Heart right ventricle (tissue), 16 donors: ENCODE measurements around the gene PLRG1. TPM values are rescaled to one million over a fixed set of nuclear protein-coding genes. Genes with fewer than 3 reads are reported as not detected.

Experiments used
- ATAC-seq, 8 donors: fragments of 200-7000 bp; cut with Tn5 transposase; one replicate each; pipeline ENCODE4 v1.9.1; 2020; ENCODE audit warnings: mild to moderate bottlenecking in 8 of 8, moderate library complexity in 8 of 8, moderate number of reproducible peaks in 1 of 8
- DNase-seq, 2 donors: peaks; one replicate each; pipeline ENCODE4 v3.0.0-alpha.2; 2020
- H3K27ac ChIP-seq, 10 donors: fragments of 200-600 bp; sonication (generic) in 2 of 10; one replicate each; pipeline versions ENCODE4 v1.5.0 to v1.8.0; 2020 to 2022; ENCODE audit warnings: mild to moderate bottlenecking in 3 of 10
- H3K27me3 ChIP-seq, 7 donors: fragments of 200-600 bp; one replicate each; pipeline ENCODE4 v1.8.0; 2021 to 2022; ENCODE audit warnings: mild to moderate bottlenecking in 2 of 7
- H3K36me3 ChIP-seq, 9 donors: fragments of 200-600 bp; sonication (generic) in 1 of 9; one replicate each; pipeline versions ENCODE4 v1.5.0 to v1.8.0; 2020 to 2022; ENCODE audit warnings: mild to moderate bottlenecking in 2 of 9
- H3K4me1 ChIP-seq, 9 donors: fragments of 200-600 bp; sonication (generic) in 1 of 9; one replicate each; pipeline versions ENCODE4 v1.5.0 to v1.8.0; 2020 to 2022; ENCODE audit warnings: mild to moderate bottlenecking in 4 of 9
- H3K4me3 ChIP-seq, 10 donors: fragments of 200-600 bp; sonication (generic) in 2 of 10; one replicate each; pipeline versions ENCODE4 v1.5.0 to v1.8.0; 2020 to 2022; ENCODE audit warnings: mild to moderate bottlenecking in 7 of 10, moderate library complexity in 2 of 10
- H3K9me3 ChIP-seq, 11 donors: fragments of 200-600 bp in 10 of 11; sonication (generic) in 2 of 11; one replicate each; pipeline versions ENCODE4 v1.5.0 to v1.8.0; 2013 to 2022; ENCODE audit warnings: mild to moderate bottlenecking in 2 of 11, control low read depth in 1 of 11, moderate library complexity in 1 of 11
- CTCF ChIP-seq, 9 donors: fragments of 200-600 bp; sonication (generic) in 2 of 9; IDR thresholded peaks; one replicate each; pipeline versions ENCODE4 v1.5.0 to v1.8.0; 2021 to 2022; ENCODE audit warnings: antibody characterized with exemption in 9 of 9, mild to moderate bottlenecking in 5 of 9, moderate library complexity in 1 of 9
- WGBS, 2 donors: extraction: QIAGEN DNeasy Blood & Tissue Kit; methylation state at CpG; one replicate each; pipeline ENCODE4 v1.1.7; 2013; ENCODE audit warnings: inconsistent platforms in 1 of 2; 5-methylcytosine and 5-hydroxymethylcytosine counted together
- intact Hi-C, 10 donors: fragments of 100-400 bp; cut with DNase I; formaldehyde crosslinking; loops; one replicate each; pipeline versions ENCODE4 v1.11.1 to v1.14.2; 2022
- polyA plus RNA-seq, 2 donors: library from polyadenylated mRNA; stranded (reverse); fragments of 200-250 nt; gene quantifications; one replicate each; pipeline ENCODE4 v1.2.3, GENCODE V29; 2013
- total RNA-seq, 10 donors: library from RNA; stranded (reverse); fragmentation: NEBNext Ultra II Directional in 3 of 10; extraction: Animal tissue kit (Norgen Biotek cat#: 25700) in 3 of 10; gene quantifications; one replicate each; pipeline versions ENCODE4 v1.2.1 to v1.2.4, GENCODE V29; 2021 to 2023
- donor health status: Arrhythmogenic right ventricular cardiomyopathy.
- donor health status: ischemic (EF 13 %, LVEDD 7.1; RV severe dilation, severe dysfunction).
- donor health status: healthy with polysubstance abuse.
- donor health status: DM: no; HTN: yes; CAD: no.
- donor health status: DM: no; HTN: no; CAD: no.
- donor health status: ischemic (EF 25% LVEDD 6.9; RV normal size, moderate dysfunction).
- donor health status: ischemic (EF 25% LVEDD 5.7; RV mildly dilated, moderate dysfunction).
- donor health status: healthy.
- donor health status: DM: yes; HTN: yes; CAD: no.
- donor health status: Ischemic cardiomyopathy.
- donor health status: ischemic (EF 35%, LVEDD 5.7; RV mildly dilated, moderate dysfunction).
- donor health status: nonischemic (EF 11% LVEDD 7.7; RV severe dilation, severe dysfunction).
- donor health status: DM: yes; HTN: yes; CAD: no.
- donor health status: PGD.
- donor health status: ischemic (EF 29% LVEDD 5.4; RV normal size, mild dysfunction).
- donor health status: nonischemic (EF 23%, LVEDD 6.1; RV moderate dilation, normal function).

The PLRG1 gene
- total and polyA plus RNA-seq, 12 donors: 33.4 to 49.1 (median 41.4) TPM

GRCh38 chr4:154593868-154594267 lies 43.7 kb upstream of the PLRG1 start:
- intact Hi-C loops: no loop called here
- TF ChIP-seq CTCF (IDR thresholded peaks at IDR 0.05): no peak
- H3K27ac ChIP-seq: no peak overlapping the region
- H3K9me3 ChIP-seq: no peaks in the 10 kb centered on the region
- H3K4me1 ChIP-seq: no peaks in the 10 kb centered on the region
- H3K36me3 ChIP-seq: no peaks in the 10 kb centered on the region
- ATAC-seq (no peak), DNase-seq (no peak)
- H3K27me3 ChIP-seq: peaks cover 0 to 17% (median 5%) of the 10 kb centered on the region in 7 donors
- 40 to 94% methylated on average over 2 of the region's 2 CpGs for WGBS, 2 donors
- H3K4me3 ChIP-seq: no peak overlapping the region

GRCh38 chr4:154591890-154592289 lies 41.7 kb upstream of the PLRG1 start:
- no peak overlapping the region for H3K27ac ChIP-seq
- H3K9me3 ChIP-seq: no peaks in the 10 kb centered on the region
- 79 to 80% methylated on average over 3 of the region's 3 CpGs for WGBS, 2 donors
- intact Hi-C loops: no loop called here
- ATAC-seq (no peak), DNase-seq (no peak)
- peaks cover 0 to 27% (median 5%) of the 10 kb centered on the region in 7 donors for H3K27me3 ChIP-seq
- H3K4me1 ChIP-seq: no peaks in the 10 kb centered on the region
- no peaks in the 10 kb centered on the region for H3K36me3 ChIP-seq
- H3K4me3 ChIP-seq: no peak overlapping the region
- no peak for TF ChIP-seq CTCF (IDR thresholded peaks at IDR 0.05)

GRCh38 chr4:154590329-154591006 lies 40.3 kb upstream of the PLRG1 start, which contains the start of gene FGA:
FGA (minus strand) TSS chr4:154590742; CDS start chr4:154590687, 55 bp downstream.
- peaks cover 0 to 27% (median 5%) of the 10 kb centered on the region in 7 donors for H3K27me3 ChIP-seq
- no peaks in the 10 kb centered on the region for H3K36me3 ChIP-seq
- no peak within 1 kb of the TSS for H3K27ac ChIP-seq
- no peak within 1 kb of the TSS for H3K4me3 ChIP-seq
- DNase-seq (no peak), ATAC-seq (no peak)
- intact Hi-C loops: no loop called here
- TF ChIP-seq CTCF (IDR thresholded peaks at IDR 0.05): no peak
- H3K9me3 ChIP-seq: no peaks in the 10 kb centered on the region
- no peaks in the 10 kb centered on the region for H3K4me1 ChIP-seq
- 69 to 77% methylated on average over 3 of the region's 3 CpGs for WGBS, 2 donors

GRCh38 chr4:154589296-154590197 lies 39.3 kb upstream of the PLRG1 start:
- 68 to 70% methylated on average over 7 of the region's 7 CpGs for WGBS, 2 donors
- Histone ChIP-seq H3K9me3 (no peaks in the 10 kb centered on the region), H3K27me3 (peaks cover 0 to 27% (median 5%) of the 10 kb centered on the region in 7 donors), H3K36me3 (no peaks in the 10 kb centered on the region), H3K4me1 (no peaks in the 10 kb centered on the region), H3K27ac (no peak overlapping the region), H3K4me3 (no peak overlapping the region)
- intact Hi-C loops: no loop called here
- no peak for ATAC-seq
- no peak for DNase-seq
- TF ChIP-seq CTCF (IDR thresholded peaks at IDR 0.05): no peak
